ENCODE results near the gene OR8B3. TPM values are rescaled to one million over a fixed set of nuclear protein-coding genes. Genes with fewer than 3 reads are reported as not detected.
"Not testable (repeated sequence)": the region's sequence is repeated elsewhere in the genome, so short reads cannot be mapped to it uniquely, and the experiment has no call there.

Gene OR8B3
- total and polyA plus RNA-seq, 5 donors from 2014 or later = not detected

- Mint-ChIP-seq H3K36me3 (no peaks in the 10 kb centered on the region), H3K27ac (no peak overlapping the region), H3K27me3 (no peaks in the 10 kb centered on the region), H3K4me1 (peaks cover 0 to 4% (median 0%) of the 10 kb centered on the region in 4 donors), H3K9me3 (no peaks in the 10 kb centered on the region), H3K4me3 (no peak overlapping the region)
- ATAC-seq (ENCODE audit: low read depth in 2 of 2) = no peak
- Histone ChIP-seq H3K36me3 (ENCODE audit: control insufficient read depth, insufficient read depth, low read length) (no peaks in the 10 kb centered on the region), H3K27ac (ENCODE audit: insufficient read depth, low read length, poor library complexity, severe bottlenecking) (no peak overlapping the region), H3K27me3 (ENCODE audit: control insufficient read depth, insufficient read depth, low read length) (no peaks in the 10 kb centered on the region), H3K4me3 (ENCODE audit: low read depth, low read length) (no peak overlapping the region), H3K9me3 (ENCODE audit: control insufficient read depth in 2 of 2, low read length in 2 of 2) (no peaks in the 10 kb centered on the region), H3K4me1 (ENCODE audit: control insufficient read depth, insufficient read depth, low read length, poor library complexity, severe bottlenecking) (no peaks in the 10 kb centered on the region)
- peak in 1 of 3 donors; percentile 59 for DNase-seq
These were observed 3.6 kb upstream of the OR8B3 start for GRCh38 chr11:124402326-124402922.

DNA sequence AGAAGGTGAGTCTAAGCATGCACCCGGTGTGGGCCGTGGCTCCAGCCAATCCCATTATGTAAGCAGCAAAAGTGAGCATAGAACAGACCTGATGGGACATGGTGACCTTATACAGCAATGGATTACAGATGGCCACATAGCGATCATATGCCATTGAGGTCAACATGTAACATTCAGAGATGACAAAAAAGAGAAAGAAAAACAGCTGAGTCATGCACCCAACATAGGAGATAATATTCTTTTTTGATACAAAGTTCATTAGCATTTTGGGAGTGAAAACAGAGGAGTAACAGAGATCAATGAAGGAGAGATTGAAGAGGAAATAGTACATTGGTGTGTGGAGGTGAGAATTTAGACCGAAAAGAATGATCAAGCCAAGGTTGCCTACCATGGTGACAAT lies 2.0 kb downstream of the OR8B3 start:
- not testable (repeated sequence) for ATAC-seq (ENCODE audit: low read depth in 2 of 2); H3K9me3 ChIP-seq (ENCODE audit: control insufficient read depth in 2 of 2, low read length in 2 of 2); H3K27ac ChIP-seq (ENCODE audit: insufficient read depth, low read length, poor library complexity, severe bottlenecking); H3K36me3 ChIP-seq (ENCODE audit: control insufficient read depth, insufficient read depth, low read length); H3K4me1 Mint-ChIP-seq; H3K9me3 Mint-ChIP-seq; DNase-seq; H3K36me3 Mint-ChIP-seq; H3K4me1 ChIP-seq (ENCODE audit: control insufficient read depth, insufficient read depth, low read length, poor library complexity, severe bottlenecking); H3K4me3 Mint-ChIP-seq; H3K4me3 ChIP-seq (ENCODE audit: low read depth, low read length); H3K27me3 Mint-ChIP-seq; H3K27ac Mint-ChIP-seq; H3K27me3 ChIP-seq (ENCODE audit: control insufficient read depth, insufficient read depth, low read length)

DNA sequence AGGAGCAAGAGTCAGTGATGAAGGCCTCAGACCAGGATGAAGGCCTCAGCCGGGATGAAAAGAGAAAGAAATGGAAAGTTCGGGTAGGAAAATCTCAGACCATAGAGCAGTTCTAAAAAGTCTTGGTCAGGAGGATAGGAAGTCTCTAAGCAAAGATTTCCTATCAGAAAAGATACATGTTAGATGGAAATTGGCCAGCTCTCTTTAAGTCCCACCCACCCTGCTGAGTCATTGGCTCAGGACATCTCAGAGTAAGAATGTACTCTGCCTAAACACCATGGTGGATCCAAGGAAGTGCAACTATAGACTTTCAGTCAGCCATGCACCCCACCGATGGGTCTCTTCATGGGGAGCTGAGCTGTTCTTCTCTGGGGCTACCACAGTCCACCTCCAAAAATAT lies 4.4 kb downstream of the OR8B3 start:
- Histone ChIP-seq H3K4me1 (ENCODE audit: control insufficient read depth, insufficient read depth, low read length, poor library complexity, severe bottlenecking) (no peaks in the 10 kb centered on the region), H3K27me3 (ENCODE audit: control insufficient read depth, insufficient read depth, low read length) (no peaks in the 10 kb centered on the region), H3K36me3 (ENCODE audit: control insufficient read depth, insufficient read depth, low read length) (no peaks in the 10 kb centered on the region), H3K27ac (ENCODE audit: insufficient read depth, low read length, poor library complexity, severe bottlenecking) (no peak overlapping the region), H3K9me3 (ENCODE audit: control insufficient read depth in 2 of 2, low read length in 2 of 2) (no peaks in the 10 kb centered on the region), H3K4me3 (ENCODE audit: low read depth, low read length) (no peak overlapping the region)
- Mint-ChIP-seq H3K27ac (no peak overlapping the region), H3K36me3 (no peaks in the 10 kb centered on the region), H3K27me3 (no peaks in the 10 kb centered on the region), H3K4me3 (no peak overlapping the region), H3K4me1 (no peaks in the 10 kb centered on the region), H3K9me3 (peaks cover 0 to 6% (median 0%) of the 10 kb centered on the region in 7 donors)
- no peak for DNase-seq
- no peak for ATAC-seq (ENCODE audit: low read depth in 2 of 2)

- H3K27ac ChIP-seq (ENCODE audit: insufficient read depth, low read length, poor library complexity, severe bottlenecking) = no peak within 1 kb of the TSS
- no peaks in the 10 kb centered on the region for H3K4me1 Mint-ChIP-seq
These were observed 14.4 kb downstream of the OR8B3 start, which contains the start of gene OR8B2 for GRCh38 chr11:124384399-124384798. OR8B2 (minus strand) TSS chr11:124384499; CDS start chr11:124383343, 1,156 bp downstream.

GRCh38 chr11:124382857-124383256 lies 16.0 kb downstream of the OR8B3 start:
- H3K4me1 Mint-ChIP-seq; ATAC-seq (ENCODE audit: low read depth in 2 of 2); H3K27me3 Mint-ChIP-seq: not testable (repeated sequence)

More at GRCh38 chr11:124384399-124384798, 14.4 kb downstream of the OR8B3 start, which contains the start of gene OR8B2:
- no peak within 1 kb of the TSS for H3K4me3 Mint-ChIP-seq
- Histone ChIP-seq H3K36me3 (ENCODE audit: control insufficient read depth, insufficient read depth, low read length) (no peaks in the 10 kb centered on the region), H3K4me3 (ENCODE audit: low read depth, low read length) (no peak within 1 kb of the TSS), H3K4me1 (ENCODE audit: control insufficient read depth, insufficient read depth, low read length, poor library complexity, severe bottlenecking) (no peaks in the 10 kb centered on the region), H3K9me3 (ENCODE audit: control insufficient read depth in 2 of 2, low read length in 2 of 2) (no peaks in the 10 kb centered on the region), H3K27me3 (ENCODE audit: control insufficient read depth, insufficient read depth, low read length) (no peaks in the 10 kb centered on the region)
- H3K27me3 Mint-ChIP-seq = no peaks in the 10 kb centered on the region
- peaks cover 0 to 4% (median 2%) of the 10 kb centered on the region in 7 donors for H3K9me3 Mint-ChIP-seq
- H3K36me3 Mint-ChIP-seq = no peaks in the 10 kb centered on the region
- H3K27ac Mint-ChIP-seq = no peak within 1 kb of the TSS
- DNase-seq (no peak), ATAC-seq (ENCODE audit: low read depth in 2 of 2) (no peak)

DNA sequence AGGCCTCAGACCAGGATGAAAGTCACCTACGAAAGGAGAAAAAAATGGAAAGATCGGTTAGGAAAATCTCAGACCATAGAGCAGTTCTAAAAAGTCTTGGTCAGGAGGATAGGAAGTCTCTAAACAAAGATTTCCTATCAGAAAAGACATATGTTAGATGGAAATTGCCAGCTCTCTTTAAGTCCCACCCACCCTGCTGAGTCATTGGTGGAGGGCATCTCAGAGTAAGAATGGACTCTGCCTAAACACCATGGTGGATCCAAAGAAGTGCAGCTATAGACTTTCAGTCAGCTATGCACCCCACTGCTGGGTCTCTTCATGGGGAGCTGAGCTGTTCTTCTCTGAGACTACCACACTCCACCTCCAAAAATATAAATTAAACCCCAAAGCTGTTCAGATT lies 18.2 kb downstream of the OR8B3 start:
- DNase-seq = no peak
- no peaks in the 10 kb centered on the region for H3K27me3 ChIP-seq (ENCODE audit: control insufficient read depth, insufficient read depth, low read length)
- no peak overlapping the region for H3K27ac Mint-ChIP-seq
- no peaks in the 10 kb centered on the region for H3K9me3 ChIP-seq (ENCODE audit: control insufficient read depth in 2 of 2, low read length in 2 of 2)
- peaks cover 0 to 3% (median 0%) of the 10 kb centered on the region in 7 donors for H3K9me3 Mint-ChIP-seq
- no peaks in the 10 kb centered on the region for H3K4me1 ChIP-seq (ENCODE audit: control insufficient read depth, insufficient read depth, low read length, poor library complexity, severe bottlenecking)
- H3K36me3 Mint-ChIP-seq = no peaks in the 10 kb centered on the region
- H3K36me3 ChIP-seq (ENCODE audit: control insufficient read depth, insufficient read depth, low read length) = no peaks in the 10 kb centered on the region
- no peak overlapping the region for H3K27ac ChIP-seq (ENCODE audit: insufficient read depth, low read length, poor library complexity, severe bottlenecking)
- H3K4me1 Mint-ChIP-seq = no peaks in the 10 kb centered on the region
- H3K4me3 Mint-ChIP-seq = no peak overlapping the region
- ATAC-seq (ENCODE audit: low read depth in 2 of 2) = no peak
- no peak overlapping the region for H3K4me3 ChIP-seq (ENCODE audit: low read depth, low read length)
- no peaks in the 10 kb centered on the region for H3K27me3 Mint-ChIP-seq

More at GRCh38 chr11:124382857-124383256, 16.0 kb downstream of the OR8B3 start:
- not testable (repeated sequence) for H3K9me3 ChIP-seq (ENCODE audit: control insufficient read depth in 2 of 2, low read length in 2 of 2); H3K9me3 Mint-ChIP-seq; DNase-seq; H3K4me1 ChIP-seq (ENCODE audit: control insufficient read depth, insufficient read depth, low read length, poor library complexity, severe bottlenecking); H3K36me3 Mint-ChIP-seq; H3K4me3 Mint-ChIP-seq; H3K4me3 ChIP-seq (ENCODE audit: low read depth, low read length); H3K27me3 ChIP-seq (ENCODE audit: control insufficient read depth, insufficient read depth, low read length); H3K27ac ChIP-seq (ENCODE audit: insufficient read depth, low read length, poor library complexity, severe bottlenecking); H3K36me3 ChIP-seq (ENCODE audit: control insufficient read depth, insufficient read depth, low read length)
- H3K27ac Mint-ChIP-seq = peak overlapping the region in 1 of 3 donors; percentile 2

- Histone ChIP-seq H3K27me3 (ENCODE audit: control insufficient read depth, insufficient read depth, low read length) (no peaks in the 10 kb centered on the region), H3K36me3 (ENCODE audit: control insufficient read depth, insufficient read depth, low read length) (no peaks in the 10 kb centered on the region), H3K4me1 (ENCODE audit: control insufficient read depth, insufficient read depth, low read length, poor library complexity, severe bottlenecking) (no peaks in the 10 kb centered on the region), H3K4me3 (ENCODE audit: low read depth, low read length) (no peak overlapping the region), H3K9me3 (ENCODE audit: control insufficient read depth in 2 of 2, low read length in 2 of 2) (no peaks in the 10 kb centered on the region), H3K27ac (ENCODE audit: insufficient read depth, low read length, poor library complexity, severe bottlenecking) (no peak overlapping the region)
- peaks cover 4% of the 10 kb centered on the region for H3K27me3 Mint-ChIP-seq
- no peaks in the 10 kb centered on the region for H3K4me1 Mint-ChIP-seq
- peaks cover 0 to 3% (median 0%) of the 10 kb centered on the region in 7 donors for H3K9me3 Mint-ChIP-seq
- H3K36me3 Mint-ChIP-seq = no peaks in the 10 kb centered on the region
- DNase-seq = no peak
- no peak for ATAC-seq (ENCODE audit: low read depth in 2 of 2)
- no peak overlapping the region for H3K4me3 Mint-ChIP-seq
- no peak overlapping the region for H3K27ac Mint-ChIP-seq
These were observed 22.5 kb downstream of the OR8B3 start for GRCh38 chr11:124376280-124376679.

- DNase-seq (no peak), ATAC-seq (ENCODE audit: low read depth in 2 of 2) (no peak)
- no peaks in the 10 kb centered on the region for H3K4me1 Mint-ChIP-seq
- H3K27me3 Mint-ChIP-seq = no peaks in the 10 kb centered on the region
- no peak overlapping the region for H3K4me3 ChIP-seq (ENCODE audit: low read depth, low read length)
- H3K9me3 ChIP-seq (ENCODE audit: control insufficient read depth in 2 of 2, low read length in 2 of 2) = no peaks in the 10 kb centered on the region
- no peak overlapping the region for H3K27ac Mint-ChIP-seq
- no peaks in the 10 kb centered on the region for H3K36me3 ChIP-seq (ENCODE audit: control insufficient read depth, insufficient read depth, low read length)
- H3K4me3 Mint-ChIP-seq = no peak overlapping the region
- H3K27me3 ChIP-seq (ENCODE audit: control insufficient read depth, insufficient read depth, low read length) = no peaks in the 10 kb centered on the region
- no peak overlapping the region for H3K27ac ChIP-seq (ENCODE audit: insufficient read depth, low read length, poor library complexity, severe bottlenecking)
- H3K4me1 ChIP-seq (ENCODE audit: control insufficient read depth, insufficient read depth, low read length, poor library complexity, severe bottlenecking) = no peaks in the 10 kb centered on the region
- no peaks in the 10 kb centered on the region for H3K36me3 Mint-ChIP-seq
- H3K9me3 Mint-ChIP-seq = peaks cover 0 to 1% (median 0%) of the 10 kb centered on the region in 7 donors
These were observed 39.3 kb downstream of the OR8B3 start for GRCh38 chr11:124359566-124359965.
